WTC11 (cell line): ENCODE results near the gene ALKBH2. TPM values are rescaled to one million over a fixed set of nuclear protein-coding genes. Genes with fewer than 3 reads are reported as not detected.
A peak's percentile ranks its signal among the peaks of the same experiment; 100 is the strongest.

Source experiments
- ESRRA ChIP-seq: sonication (generic); formaldehyde crosslinking; IDR thresholded peaks from 2 replicates; pipeline ENCODE4 v1.8.1; 2022; ENCODE audit warnings: mild to moderate bottlenecking, missing genetic modification reagents, borderline replicate concordance
- GABPB1 ChIP-seq: sonication (generic); formaldehyde crosslinking; IDR thresholded peaks from 2 replicates; pipeline ENCODE4 v1.8.1; 2023; ENCODE audit warnings: mild to moderate bottlenecking, missing genetic modification reagents
- IRF2 ChIP-seq: sonication (generic); formaldehyde crosslinking; IDR thresholded peaks from 2 replicates; pipeline ENCODE4 v1.8.0; 2022; ENCODE audit warnings: low read depth, missing genetic modification reagents, borderline replicate concordance
- JAZF1 ChIP-seq: fragments of 250-450 bp; sonication (Bioruptor Pico); IDR thresholded peaks from 2 replicates; pipeline ENCODE4 v1.9.0; 2021; ENCODE audit warnings: moderate library complexity, mild to moderate bottlenecking, inconsistent platforms
- JUN ChIP-seq: sonication (generic); formaldehyde crosslinking; IDR thresholded peaks from 2 replicates; pipeline ENCODE4 v1.8.0; 2023; ENCODE audit warnings: mild to moderate bottlenecking, missing genetic modification reagents
- NFYB ChIP-seq: sonication (generic); formaldehyde crosslinking; conservative IDR thresholded peaks from 2 replicates; pipeline ENCODE4 v1.8.0; 2022; ENCODE audit warnings: low read depth, missing genetic modification reagents
- SP1 ChIP-seq: sonication (generic); formaldehyde crosslinking; conservative IDR thresholded peaks from 2 replicates; pipeline ENCODE4 v1.8.1; 2022; ENCODE audit warnings: missing genetic modification reagents
- ZBTB21 ChIP-seq: sonication (generic); formaldehyde crosslinking; IDR thresholded peaks from 2 replicates; pipeline ENCODE4 v1.8.1; 2023; ENCODE audit warnings: mild to moderate bottlenecking, missing genetic modification reagents, borderline replicate concordance
- ZNF121 ChIP-seq: sonication (generic); formaldehyde crosslinking; IDR thresholded peaks from 2 replicates; pipeline ENCODE4 v1.8.0; 2023; ENCODE audit warnings: missing genetic modification reagents
- ZNF219 ChIP-seq: sonication (generic); formaldehyde crosslinking; IDR thresholded peaks from 2 replicates; pipeline ENCODE4 v1.8.0; 2023; ENCODE audit warnings: missing genetic modification reagents, mild to moderate bottlenecking, borderline replicate concordance
- ZNF263 ChIP-seq: sonication (generic); formaldehyde crosslinking; IDR thresholded peaks from 2 replicates; pipeline ENCODE4 v1.8.1; 2022; ENCODE audit warnings: low read depth, mild to moderate bottlenecking, moderate library complexity, missing genetic modification reagents
- total RNA-seq: library from RNA; stranded (reverse); gene quantifications from 3 replicates; pipeline ENCODE4 v1.2.3, GENCODE V29; 2021
- TF ChIP-seq, protein P1 (sequence below): fragments of 200-600 bp; IDR thresholded peaks from 2 replicates; pipeline ENCODE4 v1.8.0; 2022; ENCODE audit warnings: antibody characterized with exemption
- TF ChIP-seq, protein P2 (sequence below): sonication (generic); formaldehyde crosslinking; IDR thresholded peaks from 2 replicates; pipeline ENCODE4 v1.8.0; 2022; ENCODE audit warnings: mild to moderate bottlenecking, missing genetic modification reagents
- TF ChIP-seq, protein P3 (sequence below): sonication (generic); formaldehyde crosslinking; IDR thresholded peaks from 2 replicates; pipeline ENCODE4 v1.8.1; 2022; ENCODE audit warnings: low read depth, missing genetic modification reagents, borderline replicate concordance
- TF ChIP-seq, protein P4 (sequence below): sonication (generic); formaldehyde crosslinking; IDR thresholded peaks from 2 replicates; pipeline ENCODE4 v1.8.1; 2023; ENCODE audit warnings: mild to moderate bottlenecking, moderate library complexity, missing genetic modification reagents
- TF ChIP-seq, protein P5 (sequence below): sonication (generic); formaldehyde crosslinking; IDR thresholded peaks from 2 replicates; pipeline ENCODE4 v1.8.1; 2022; ENCODE audit warnings: mild to moderate bottlenecking, moderate library complexity, missing genetic modification reagents
- TF ChIP-seq, protein P6 (sequence below): sonication (generic); formaldehyde crosslinking; IDR thresholded peaks from 2 replicates; pipeline ENCODE4 v1.8.1; 2023; ENCODE audit warnings: mild to moderate bottlenecking, missing genetic modification reagents
- TF ChIP-seq, protein P7 (sequence below): sonication (generic); formaldehyde crosslinking; conservative IDR thresholded peaks from 2 replicates; pipeline ENCODE4 v1.8.1; 2023; ENCODE audit warnings: mild to moderate bottlenecking, low read depth, missing genetic modification reagents, moderate library complexity
- TF ChIP-seq, protein P8 (sequence below): fragments of 250-450 bp; sonication (Bioruptor Pico); IDR thresholded peaks from 2 replicates; pipeline ENCODE4 v1.9.0; 2021; ENCODE audit warnings: mild to moderate bottlenecking
- TF ChIP-seq, protein P9 (sequence below): sonication (generic); formaldehyde crosslinking; IDR thresholded peaks from 2 replicates; pipeline ENCODE4 v1.8.0; 2022; ENCODE audit warnings: missing genetic modification reagents
- TF ChIP-seq, protein P10 (sequence below): fragments of 250-450 bp; sonication (Bioruptor Pico); IDR thresholded peaks from 2 replicates; pipeline ENCODE4 v2.1.2; 2022; ENCODE audit warnings: mild to moderate bottlenecking, moderate library complexity

The ALKBH2 gene
- total RNA-seq, 1 experiment from 2014 or later, result 15.2 TPM

DNA sequence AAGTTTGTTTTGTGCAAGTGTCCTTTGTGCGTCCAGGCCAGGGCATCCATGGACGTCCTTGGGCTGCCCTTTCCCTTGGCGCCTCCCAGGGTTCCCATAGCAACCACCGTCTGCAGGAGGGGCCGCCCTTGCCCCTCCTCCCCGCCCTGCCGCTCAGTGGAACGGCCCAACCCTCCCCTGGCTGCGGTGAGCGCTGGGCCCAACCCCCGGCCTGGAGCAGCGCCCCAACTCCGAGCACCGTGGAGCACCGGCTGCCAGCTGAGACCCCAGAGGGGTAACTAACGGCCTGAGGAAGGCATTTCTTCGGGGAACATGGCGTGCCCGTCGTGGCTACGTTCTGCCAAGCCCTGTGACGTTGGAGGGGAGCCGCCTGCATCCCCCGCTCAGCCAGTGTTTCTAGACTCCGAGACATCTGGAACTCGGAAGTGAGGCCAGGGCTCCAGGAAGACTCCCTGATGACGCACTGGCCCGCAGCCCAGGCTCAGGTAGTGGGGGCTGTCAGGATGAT, 17.8 kb upstream of the ALKBH2 start (continued):
- TF ChIP-seq ESRRA (CRISPR knock-in tag) (peak; percentile 88; the same call in 1 of the 2 replicates), ZNF263 (0 out of 2 replicates have a peak, but pooled peaks have one; percentile 52), IRF2 (no peak), ZNF219 (CRISPR knock-in tag) (no peak), ZBTB21 (CRISPR knock-in tag) (peak; percentile 82; the same call in 1 of the 2 replicates), ZNF121 (CRISPR knock-in tag) (peak; percentile 68), NFYB (no peak), SP1 (CRISPR knock-in tag) (peak; percentile 67), JUN (CRISPR knock-in tag) (no peak), JAZF1 (CRISPR knock-in tag) (no peak), GABPB1 (CRISPR knock-in tag) (peak; percentile 48; the same call in 1 of the 2 replicates)
- TF ChIP-seq, protein P1, sequence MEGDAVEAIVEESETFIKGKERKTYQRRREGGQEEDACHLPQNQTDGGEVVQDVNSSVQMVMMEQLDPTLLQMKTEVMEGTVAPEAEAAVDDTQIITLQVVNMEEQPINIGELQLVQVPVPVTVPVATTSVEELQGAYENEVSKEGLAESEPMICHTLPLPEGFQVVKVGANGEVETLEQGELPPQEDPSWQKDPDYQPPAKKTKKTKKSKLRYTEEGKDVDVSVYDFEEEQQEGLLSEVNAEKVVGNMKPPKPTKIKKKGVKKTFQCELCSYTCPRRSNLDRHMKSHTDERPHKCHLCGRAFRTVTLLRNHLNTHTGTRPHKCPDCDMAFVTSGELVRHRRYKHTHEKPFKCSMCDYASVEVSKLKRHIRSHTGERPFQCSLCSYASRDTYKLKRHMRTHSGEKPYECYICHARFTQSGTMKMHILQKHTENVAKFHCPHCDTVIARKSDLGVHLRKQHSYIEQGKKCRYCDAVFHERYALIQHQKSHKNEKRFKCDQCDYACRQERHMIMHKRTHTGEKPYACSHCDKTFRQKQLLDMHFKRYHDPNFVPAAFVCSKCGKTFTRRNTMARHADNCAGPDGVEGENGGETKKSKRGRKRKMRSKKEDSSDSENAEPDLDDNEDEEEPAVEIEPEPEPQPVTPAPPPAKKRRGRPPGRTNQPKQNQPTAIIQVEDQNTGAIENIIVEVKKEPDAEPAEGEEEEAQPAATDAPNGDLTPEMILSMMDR, result no peak
- TF ChIP-seq, protein P2, sequence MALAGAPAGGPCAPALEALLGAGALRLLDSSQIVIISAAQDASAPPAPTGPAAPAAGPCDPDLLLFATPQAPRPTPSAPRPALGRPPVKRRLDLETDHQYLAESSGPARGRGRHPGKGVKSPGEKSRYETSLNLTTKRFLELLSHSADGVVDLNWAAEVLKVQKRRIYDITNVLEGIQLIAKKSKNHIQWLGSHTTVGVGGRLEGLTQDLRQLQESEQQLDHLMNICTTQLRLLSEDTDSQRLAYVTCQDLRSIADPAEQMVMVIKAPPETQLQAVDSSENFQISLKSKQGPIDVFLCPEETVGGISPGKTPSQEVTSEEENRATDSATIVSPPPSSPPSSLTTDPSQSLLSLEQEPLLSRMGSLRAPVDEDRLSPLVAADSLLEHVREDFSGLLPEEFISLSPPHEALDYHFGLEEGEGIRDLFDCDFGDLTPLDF (CRISPR knock-in tag), result no peak
- TF ChIP-seq, protein P3, sequence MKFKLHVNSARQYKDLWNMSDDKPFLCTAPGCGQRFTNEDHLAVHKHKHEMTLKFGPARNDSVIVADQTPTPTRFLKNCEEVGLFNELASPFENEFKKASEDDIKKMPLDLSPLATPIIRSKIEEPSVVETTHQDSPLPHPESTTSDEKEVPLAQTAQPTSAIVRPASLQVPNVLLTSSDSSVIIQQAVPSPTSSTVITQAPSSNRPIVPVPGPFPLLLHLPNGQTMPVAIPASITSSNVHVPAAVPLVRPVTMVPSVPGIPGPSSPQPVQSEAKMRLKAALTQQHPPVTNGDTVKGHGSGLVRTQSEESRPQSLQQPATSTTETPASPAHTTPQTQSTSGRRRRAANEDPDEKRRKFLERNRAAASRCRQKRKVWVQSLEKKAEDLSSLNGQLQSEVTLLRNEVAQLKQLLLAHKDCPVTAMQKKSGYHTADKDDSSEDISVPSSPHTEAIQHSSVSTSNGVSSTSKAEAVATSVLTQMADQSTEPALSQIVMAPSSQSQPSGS, result no peak
- TF ChIP-seq, protein P4, sequence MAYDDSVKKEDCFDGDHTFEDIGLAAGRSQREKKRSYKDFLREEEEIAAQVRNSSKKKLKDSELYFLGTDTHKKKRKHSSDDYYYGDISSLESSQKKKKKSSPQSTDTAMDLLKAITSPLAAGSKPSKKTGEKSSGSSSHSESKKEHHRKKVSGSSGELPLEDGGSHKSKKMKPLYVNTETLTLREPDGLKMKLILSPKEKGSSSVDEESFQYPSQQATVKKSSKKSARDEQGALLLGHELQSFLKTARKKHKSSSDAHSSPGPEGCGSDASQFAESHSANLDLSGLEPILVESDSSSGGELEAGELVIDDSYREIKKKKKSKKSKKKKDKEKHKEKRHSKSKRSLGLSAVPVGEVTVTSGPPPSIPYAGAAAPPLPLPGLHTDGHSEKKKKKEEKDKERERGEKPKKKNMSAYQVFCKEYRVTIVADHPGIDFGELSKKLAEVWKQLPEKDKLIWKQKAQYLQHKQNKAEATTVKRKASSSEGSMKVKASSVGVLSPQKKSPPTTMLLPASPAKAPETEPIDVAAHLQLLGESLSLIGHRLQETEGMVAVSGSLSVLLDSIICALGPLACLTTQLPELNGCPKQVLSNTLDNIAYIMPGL, result peak; percentile 57
- TF ChIP-seq, protein P5, sequence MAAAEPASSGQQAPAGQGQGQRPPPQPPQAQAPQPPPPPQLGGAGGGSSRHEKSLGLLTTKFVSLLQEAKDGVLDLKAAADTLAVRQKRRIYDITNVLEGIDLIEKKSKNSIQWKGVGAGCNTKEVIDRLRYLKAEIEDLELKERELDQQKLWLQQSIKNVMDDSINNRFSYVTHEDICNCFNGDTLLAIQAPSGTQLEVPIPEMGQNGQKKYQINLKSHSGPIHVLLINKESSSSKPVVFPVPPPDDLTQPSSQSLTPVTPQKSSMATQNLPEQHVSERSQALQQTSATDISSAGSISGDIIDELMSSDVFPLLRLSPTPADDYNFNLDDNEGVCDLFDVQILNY, result 0 out of 2 replicates have a peak, but pooled peaks have one; percentile 26
- TF ChIP-seq, protein P6, sequence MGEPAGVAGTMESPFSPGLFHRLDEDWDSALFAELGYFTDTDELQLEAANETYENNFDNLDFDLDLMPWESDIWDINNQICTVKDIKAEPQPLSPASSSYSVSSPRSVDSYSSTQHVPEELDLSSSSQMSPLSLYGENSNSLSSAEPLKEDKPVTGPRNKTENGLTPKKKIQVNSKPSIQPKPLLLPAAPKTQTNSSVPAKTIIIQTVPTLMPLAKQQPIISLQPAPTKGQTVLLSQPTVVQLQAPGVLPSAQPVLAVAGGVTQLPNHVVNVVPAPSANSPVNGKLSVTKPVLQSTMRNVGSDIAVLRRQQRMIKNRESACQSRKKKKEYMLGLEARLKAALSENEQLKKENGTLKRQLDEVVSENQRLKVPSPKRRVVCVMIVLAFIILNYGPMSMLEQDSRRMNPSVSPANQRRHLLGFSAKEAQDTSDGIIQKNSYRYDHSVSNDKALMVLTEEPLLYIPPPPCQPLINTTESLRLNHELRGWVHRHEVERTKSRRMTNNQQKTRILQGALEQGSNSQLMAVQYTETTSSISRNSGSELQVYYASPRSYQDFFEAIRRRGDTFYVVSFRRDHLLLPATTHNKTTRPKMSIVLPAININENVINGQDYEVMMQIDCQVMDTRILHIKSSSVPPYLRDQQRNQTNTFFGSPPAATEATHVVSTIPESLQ, result no peak
- TF ChIP-seq, protein P7, sequence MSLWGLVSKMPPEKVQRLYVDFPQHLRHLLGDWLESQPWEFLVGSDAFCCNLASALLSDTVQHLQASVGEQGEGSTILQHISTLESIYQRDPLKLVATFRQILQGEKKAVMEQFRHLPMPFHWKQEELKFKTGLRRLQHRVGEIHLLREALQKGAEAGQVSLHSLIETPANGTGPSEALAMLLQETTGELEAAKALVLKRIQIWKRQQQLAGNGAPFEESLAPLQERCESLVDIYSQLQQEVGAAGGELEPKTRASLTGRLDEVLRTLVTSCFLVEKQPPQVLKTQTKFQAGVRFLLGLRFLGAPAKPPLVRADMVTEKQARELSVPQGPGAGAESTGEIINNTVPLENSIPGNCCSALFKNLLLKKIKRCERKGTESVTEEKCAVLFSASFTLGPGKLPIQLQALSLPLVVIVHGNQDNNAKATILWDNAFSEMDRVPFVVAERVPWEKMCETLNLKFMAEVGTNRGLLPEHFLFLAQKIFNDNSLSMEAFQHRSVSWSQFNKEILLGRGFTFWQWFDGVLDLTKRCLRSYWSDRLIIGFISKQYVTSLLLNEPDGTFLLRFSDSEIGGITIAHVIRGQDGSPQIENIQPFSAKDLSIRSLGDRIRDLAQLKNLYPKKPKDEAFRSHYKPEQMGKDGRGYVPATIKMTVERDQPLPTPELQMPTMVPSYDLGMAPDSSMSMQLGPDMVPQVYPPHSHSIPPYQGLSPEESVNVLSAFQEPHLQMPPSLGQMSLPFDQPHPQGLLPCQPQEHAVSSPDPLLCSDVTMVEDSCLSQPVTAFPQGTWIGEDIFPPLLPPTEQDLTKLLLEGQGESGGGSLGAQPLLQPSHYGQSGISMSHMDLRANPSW (CRISPR knock-in tag), result no peak
- TF ChIP-seq, protein P8, sequence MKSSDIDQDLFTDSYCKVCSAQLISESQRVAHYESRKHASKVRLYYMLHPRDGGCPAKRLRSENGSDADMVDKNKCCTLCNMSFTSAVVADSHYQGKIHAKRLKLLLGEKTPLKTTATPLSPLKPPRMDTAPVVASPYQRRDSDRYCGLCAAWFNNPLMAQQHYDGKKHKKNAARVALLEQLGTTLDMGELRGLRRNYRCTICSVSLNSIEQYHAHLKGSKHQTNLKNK, result no peak
- TF ChIP-seq, protein P9, sequence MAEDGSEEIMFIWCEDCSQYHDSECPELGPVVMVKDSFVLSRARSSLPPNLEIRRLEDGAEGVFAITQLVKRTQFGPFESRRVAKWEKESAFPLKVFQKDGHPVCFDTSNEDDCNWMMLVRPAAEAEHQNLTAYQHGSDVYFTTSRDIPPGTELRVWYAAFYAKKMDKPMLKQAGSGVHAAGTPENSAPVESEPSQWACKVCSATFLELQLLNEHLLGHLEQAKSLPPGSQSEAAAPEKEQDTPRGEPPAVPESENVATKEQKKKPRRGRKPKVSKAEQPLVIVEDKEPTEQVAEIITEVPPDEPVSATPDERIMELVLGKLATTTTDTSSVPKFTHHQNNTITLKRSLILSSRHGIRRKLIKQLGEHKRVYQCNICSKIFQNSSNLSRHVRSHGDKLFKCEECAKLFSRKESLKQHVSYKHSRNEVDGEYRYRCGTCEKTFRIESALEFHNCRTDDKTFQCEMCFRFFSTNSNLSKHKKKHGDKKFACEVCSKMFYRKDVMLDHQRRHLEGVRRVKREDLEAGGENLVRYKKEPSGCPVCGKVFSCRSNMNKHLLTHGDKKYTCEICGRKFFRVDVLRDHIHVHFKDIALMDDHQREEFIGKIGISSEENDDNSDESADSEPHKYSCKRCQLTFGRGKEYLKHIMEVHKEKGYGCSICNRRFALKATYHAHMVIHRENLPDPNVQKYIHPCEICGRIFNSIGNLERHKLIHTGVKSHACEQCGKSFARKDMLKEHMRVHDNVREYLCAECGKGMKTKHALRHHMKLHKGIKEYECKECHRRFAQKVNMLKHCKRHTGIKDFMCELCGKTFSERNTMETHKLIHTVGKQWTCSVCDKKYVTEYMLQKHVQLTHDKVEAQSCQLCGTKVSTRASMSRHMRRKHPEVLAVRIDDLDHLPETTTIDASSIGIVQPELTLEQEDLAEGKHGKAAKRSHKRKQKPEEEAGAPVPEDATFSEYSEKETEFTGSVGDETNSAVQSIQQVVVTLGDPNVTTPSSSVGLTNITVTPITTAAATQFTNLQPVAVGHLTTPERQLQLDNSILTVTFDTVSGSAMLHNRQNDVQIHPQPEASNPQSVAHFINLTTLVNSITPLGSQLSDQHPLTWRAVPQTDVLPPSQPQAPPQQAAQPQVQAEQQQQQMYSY (CRISPR knock-in tag), result peak; percentile 88
- TF ChIP-seq, protein P10, sequence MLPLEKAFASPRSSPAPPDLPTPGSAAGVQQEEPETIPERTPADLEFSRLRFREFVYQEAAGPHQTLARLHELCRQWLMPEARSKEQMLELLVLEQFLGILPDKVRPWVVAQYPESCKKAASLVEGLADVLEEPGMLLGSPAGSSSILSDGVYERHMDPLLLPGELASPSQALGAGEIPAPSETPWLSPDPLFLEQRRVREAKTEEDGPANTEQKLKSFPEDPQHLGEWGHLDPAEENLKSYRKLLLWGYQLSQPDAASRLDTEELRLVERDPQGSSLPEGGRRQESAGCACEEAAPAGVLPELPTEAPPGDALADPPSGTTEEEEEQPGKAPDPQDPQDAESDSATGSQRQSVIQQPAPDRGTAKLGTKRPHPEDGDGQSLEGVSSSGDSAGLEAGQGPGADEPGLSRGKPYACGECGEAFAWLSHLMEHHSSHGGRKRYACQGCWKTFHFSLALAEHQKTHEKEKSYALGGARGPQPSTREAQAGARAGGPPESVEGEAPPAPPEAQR, result no peak
